Neural cell (in vitro differentiated cells): Measurements from ENCODE around the gene ATP1A1.

Experiments
- CTCF ChIP-seq: fragments of 450-650 bp; IDR thresholded peaks from 2 replicates; pipeline ENCODE4 v1.5.1; 2014; ENCODE audit warnings: antibody characterized with exemption, mild to moderate bottlenecking, moderate library complexity; ENCODE audit not compliant: poor library complexity, severe bottlenecking
- EZH2 ChIP-seq: fragments of 200-600, 300-800 bp; shearing (Covaris generic), sonication (generic); IDR thresholded peaks from 2 replicates; pipeline ENCODE4 v1.6.1; 2014; ENCODE audit warnings: antibody characterized with exemption, low read length, borderline replicate concordance, mild to moderate bottlenecking; ENCODE audit not compliant: insufficient read depth, poor library complexity, severe bottlenecking
- POLR2AphosphoS5 ChIP-seq: IDR thresholded peaks from 2 replicates; pipeline ENCODE4 v1.6.1; 2012
- TAF1 ChIP-seq: IDR thresholded peaks from 2 replicates; pipeline ENCODE4 v1.6.1; 2012; ENCODE audit warnings: low read depth

GRCh38 chr1:116338400-116338799 is 34.6 kb upstream of the ATP1A1 start:
- TF ChIP-seq EZH2 (no peak), POLR2AphosphoS5 (no peak), CTCF (no peak), TAF1 (no peak)
